IMR-90 (cell line): Measurements from ENCODE around the gene PTAR1. TPM values are rescaled to one million over a fixed set of nuclear protein-coding genes. Genes with fewer than 3 reads are reported as not detected.

Experiments used
- ATAC-seq: fragments of 200-7000 bp; cut with Tn5 transposase; 2 replicates; pipeline ENCODE4 v1.9.1; 2020; ENCODE audit warnings: low read depth, mild to moderate bottlenecking, moderate library complexity
- BruUV-seq: library from RNA; stranded (reverse); fragments of 400-500 nt; replicated peaks from 2 replicates; lab custom pipeline; 2021; lab: Mats Ljungman, UMichigan
- CTCF ChIA-PET: fragments of 300-600 bp; formaldehyde crosslinking; extraction: SDS; loops from one replicate; lab custom pipeline; 2021; ENCODE audit warnings: antibody characterized with exemption; lab: Yijun Ruan, JAX
- POLR2A ChIA-PET: fragments of 300-600 bp; sonication (Branson Sonifier 250); formaldehyde crosslinking; loops from one replicate; lab custom pipeline; 2022; ENCODE audit warnings: antibody characterized with exemption; ENCODE audit not compliant: unreplicated experiment; lab: Charles Lee
- DNase-seq: peaks from one replicate; pipeline ENCODE4 v3.0.0; 2013
- H2AFZ ChIP-seq: replicated peaks from 2 replicates; pipeline ENCODE3; 2013; ENCODE audit warnings: low read length, mild to moderate bottlenecking; ENCODE audit not compliant: poor library complexity
- H2AK5ac ChIP-seq: 2 replicates; pipeline ENCODE4 v1.6.1; 2013; ENCODE audit warnings: low read depth, low read length, inconsistent platforms
- H2AK9ac ChIP-seq: replicated peaks from 2 replicates; pipeline ENCODE3; 2013; ENCODE audit warnings: mild to moderate bottlenecking, low read depth, low read length, moderate library complexity; ENCODE audit not compliant: poor library complexity
- H2BK120ac ChIP-seq: 2 replicates; pipeline ENCODE4 v1.6.1; 2013; ENCODE audit warnings: low read depth, low read length, inconsistent platforms
- H2BK15ac ChIP-seq: 3 replicates; pipeline ENCODE4 v1.6.1; 2013; ENCODE audit warnings: low read depth, low read length, inconsistent platforms
- H2BK20ac ChIP-seq: 2 replicates; pipeline ENCODE4 v1.6.1; 2013; ENCODE audit warnings: low read depth, mild to moderate bottlenecking, inconsistent platforms, low read length, moderate library complexity
- H2BK5ac ChIP-seq: 2 replicates; pipeline ENCODE4 v1.6.1; 2013; ENCODE audit warnings: mild to moderate bottlenecking, low read depth, low read length, inconsistent platforms; ENCODE audit not compliant: poor library complexity, severe bottlenecking
- H3K14ac ChIP-seq: replicated peaks from 2 replicates; pipeline ENCODE4 v1.6.1; 2013; ENCODE audit warnings: low read depth, low read length, inconsistent platforms
- H3K18ac ChIP-seq: 2 replicates; pipeline ENCODE4 v1.6.1; 2013; ENCODE audit warnings: low read depth, low read length, control low read depth
- H3K23ac ChIP-seq: 2 replicates; pipeline ENCODE4 v1.6.1; 2013; ENCODE audit warnings: low read depth, low read length, inconsistent platforms
- H3K27ac ChIP-seq: 2 replicates; pipeline ENCODE4 v1.5.1; 2013; ENCODE audit warnings: mild to moderate bottlenecking, control low read depth, low read length; ENCODE audit not compliant: insufficient read depth
- H3K27me3 ChIP-seq: 2 replicates; pipeline ENCODE4 v1.6.1; 2013; ENCODE audit warnings: low read length; ENCODE audit not compliant: control insufficient read depth, insufficient read depth
- H3K36me3 ChIP-seq: 2 replicates; pipeline ENCODE4 v1.6.1; 2013; ENCODE audit warnings: low read length, mixed read lengths; ENCODE audit not compliant: control insufficient read depth, insufficient read depth
- H3K4ac ChIP-seq: 2 replicates; pipeline ENCODE4 v1.6.1; 2013; ENCODE audit warnings: low read depth, low read length, inconsistent platforms
- H3K4me1 ChIP-seq: 2 replicates; pipeline ENCODE4 v1.6.1; 2013; ENCODE audit warnings: low read length, mixed read lengths; ENCODE audit not compliant: control insufficient read depth, insufficient read depth
- H3K4me2 ChIP-seq: 2 replicates; pipeline ENCODE4 v1.6.1; 2013; ENCODE audit warnings: low read depth, mild to moderate bottlenecking, control low read depth, low read length, moderate library complexity
- H3K4me3 ChIP-seq: 2 replicates; pipeline ENCODE4 v1.5.1; 2013; ENCODE audit warnings: low read depth, mild to moderate bottlenecking, control low read depth, low read length, moderate library complexity; ENCODE audit not compliant: insufficient read depth
- H3K56ac ChIP-seq: 2 replicates; pipeline ENCODE4 v1.6.1; 2013; ENCODE audit warnings: low read length, inconsistent platforms; ENCODE audit not compliant: insufficient read depth; ENCODE audit errors: extremely low read depth
- H3K79me1 ChIP-seq, 2 experiments: 2 replicates each; pipeline ENCODE4 v1.6.1; 2013; ENCODE audit warnings: low read length in 2 of 2, inconsistent platforms in 1 of 2, low read depth in 1 of 2
- H3K9ac ChIP-seq: 2 replicates; pipeline ENCODE4 v1.6.1; 2013; ENCODE audit warnings: low read depth, low read length, control low read depth
- H3K9me1 ChIP-seq: 2 replicates; pipeline ENCODE4 v1.6.1; 2013; ENCODE audit warnings: low read length, inconsistent platforms; ENCODE audit not compliant: insufficient read depth
- H3K9me3 ChIP-seq: 2 replicates; pipeline ENCODE4 v1.6.1; 2013; ENCODE audit warnings: low read length; ENCODE audit not compliant: control insufficient read depth, insufficient read depth
- H4K20me1 ChIP-seq: 2 replicates; pipeline ENCODE4 v1.6.1; 2013; ENCODE audit warnings: low read length, inconsistent platforms; ENCODE audit not compliant: insufficient read depth
- H4K5ac ChIP-seq: 2 replicates; pipeline ENCODE4 v1.6.1; 2013; ENCODE audit warnings: mild to moderate bottlenecking, low read depth, low read length, control low read depth
- H4K8ac ChIP-seq, 2 experiments: 2 replicates each; pipeline ENCODE4 v1.6.1; 2013; ENCODE audit warnings: low read depth in 2 of 2, low read length in 2 of 2, control low read depth in 1 of 2, inconsistent platforms in 1 of 2
- H4K91ac ChIP-seq: 2 replicates; pipeline ENCODE4 v1.6.1; 2013; ENCODE audit warnings: low read depth, low read length, inconsistent platforms; ENCODE audit not compliant: insufficient read depth
- BHLHE40 ChIP-seq: fragments of 150-350 bp; IDR thresholded peaks from 2 replicates; pipeline ENCODE4 v1.6.1; 2016; ENCODE audit warnings: mild to moderate bottlenecking, low read depth, low read length
- CEBPB ChIP-seq: IDR thresholded peaks from 2 replicates; pipeline ENCODE4 v1.6.1; 2012; ENCODE audit warnings: low read depth, low read length, improper control_type of control experiment
- CHD1 ChIP-seq: IDR thresholded peaks from 2 replicates; pipeline ENCODE4 v1.6.1; 2012; ENCODE audit warnings: low read depth, low read length, improper control_type of control experiment
- FOS ChIP-seq: fragments of 150-350 bp; IDR thresholded peaks from 2 replicates; pipeline ENCODE4 v1.6.1; 2016; ENCODE audit warnings: low read depth, low read length
- MAFK ChIP-seq: IDR thresholded peaks from 2 replicates; pipeline ENCODE4 v1.6.1; 2012; ENCODE audit warnings: low read depth, low read length, improper control_type of control experiment
- MAZ ChIP-seq: IDR thresholded peaks from 2 replicates; pipeline ENCODE4 v1.6.1; 2012; ENCODE audit warnings: low read depth, mild to moderate bottlenecking, low read length, improper control_type of control experiment, moderate library complexity, borderline replicate concordance
- MXI1 ChIP-seq: IDR thresholded peaks from 2 replicates; pipeline ENCODE4 v1.6.1; 2012; ENCODE audit warnings: low read depth, mild to moderate bottlenecking, low read length, moderate library complexity, borderline replicate concordance
- NFE2L2 ChIP-seq: fragments of 150-350 bp; IDR thresholded peaks from 2 replicates; pipeline ENCODE4 v1.6.1; 2016; ENCODE audit warnings: low read depth, mild to moderate bottlenecking, low read length
- RAD21 ChIP-seq: IDR thresholded peaks from 2 replicates; pipeline ENCODE4 v1.6.1; 2012; ENCODE audit warnings: low read length, improper control_type of control experiment
- RCOR1 ChIP-seq: IDR thresholded peaks from 2 replicates; pipeline ENCODE4 v1.6.1; 2012; ENCODE audit warnings: mild to moderate bottlenecking, low read length, improper control_type of control experiment; ENCODE audit not compliant: insufficient replicate concordance
- RFX5 ChIP-seq: IDR thresholded peaks from 2 replicates; pipeline ENCODE4 v1.8.0; 2012; ENCODE audit warnings: low read depth, mild to moderate bottlenecking, low read length, moderate library complexity
- SMC3 ChIP-seq: fragments of 150-350 bp; IDR thresholded peaks from 2 replicates; pipeline ENCODE4 v1.6.1; 2016; ENCODE audit warnings: low read depth, mild to moderate bottlenecking, antibody characterized with exemption, low read length, moderate library complexity
- WGBS, 2 experiments: methylation state at CpG; one replicate each; pipeline versions ENCODE4 v1.1.5 to v1.1.7; 2013; ENCODE audit warnings: missing lambda C conversion rate in 2 of 2; ENCODE audit not compliant: insufficient read length in 1 of 2; ENCODE audit errors: extremely low coverage in 2 of 2; 5-methylcytosine and 5-hydroxymethylcytosine counted together
- dilution Hi-C: fragments of 300-500 bp; cut with HindIII; formaldehyde crosslinking; loops from one replicate; pipeline ENCODE4 v1.14.3; 2018; ENCODE audit warnings: low sequenced_read_pairs; ENCODE audit not compliant: unreplicated experiment
- in situ Hi-C: fragments of 300-500 bp; cut with MboI; formaldehyde crosslinking; loops from 3 replicates; pipeline ENCODE4 v1.14.3; 2019; ENCODE audit warnings: low sequenced_read_pairs, inconsistent platforms, mixed read lengths
- intact Hi-C: fragments of 100-400 bp; cut with micrococcal nuclease; formaldehyde crosslinking; loops from 2 replicates; pipeline ENCODE4 v1.10.0; 2022
- polyA plus RNA-seq, 3 experiments: library from polyadenylated mRNA; depleted of rRNA; stranded (reverse); fragments of >200 nt; gene quantifications; 2 replicates each; pipeline ENCODE4 v1.2.3, GENCODE V29; 2012; ENCODE audit warnings: low replicate concordance in 1 of 3
- total RNA-seq: library from RNA; depleted of rRNA; stranded (reverse); fragments of >200 nt; gene quantifications from 2 replicates; pipeline ENCODE4 v1.2.3, GENCODE V29; 2012
- TF ChIP-seq, protein P1 (sequence below): fragments of 150-350 bp; IDR thresholded peaks from 2 replicates; pipeline ENCODE4 v1.6.1; 2016; ENCODE audit warnings: low read depth, mild to moderate bottlenecking, low read length, moderate library complexity, borderline replicate concordance
- TF ChIP-seq, protein P2 (sequence below): fragments of 150-350 bp; IDR thresholded peaks from 2 replicates; pipeline ENCODE4 v1.6.1; 2017; ENCODE audit warnings: mild to moderate bottlenecking, antibody characterized with exemption, low read length, low read depth
- TF ChIP-seq, protein P3 (sequence below): conservative IDR thresholded peaks from 2 replicates; pipeline ENCODE4 v1.5.1; 2012; ENCODE audit warnings: mild to moderate bottlenecking, low read depth, low read length, improper control_type of control experiment

The PTAR1 gene
- total and polyA plus RNA-seq, 2 of the 4 experiments (the other 2 are of a cell fraction): 10.6 to 110 TPM

DNA sequence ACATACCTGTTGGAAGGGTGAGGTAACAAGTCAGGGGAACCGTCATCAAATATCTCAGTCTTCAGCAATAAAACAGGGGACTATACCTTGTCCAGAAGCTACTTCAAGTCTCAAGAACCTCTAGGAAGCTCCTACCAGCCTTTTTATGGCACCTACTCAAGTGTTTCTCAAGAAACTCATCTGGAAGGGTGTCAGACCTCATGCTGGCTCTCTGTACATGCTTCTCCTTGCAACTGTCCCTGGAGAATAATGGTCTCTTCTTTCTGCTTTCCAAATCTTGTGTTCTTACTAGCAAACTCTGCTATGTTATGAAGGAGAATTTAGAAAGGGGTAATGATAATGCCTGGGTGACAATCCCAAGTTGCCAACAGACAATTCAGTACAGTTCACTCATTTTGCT, 8.3 kb upstream of the PTAR1 start:
- no peak overlapping the region; the same call in 1 of the 2 replicates for H3K4me2 ChIP-seq
- peak overlapping the region; percentile 5; the same call in 1 of the 2 replicates for H3K18ac ChIP-seq
- no peak overlapping the region for H4K5ac ChIP-seq
- peak overlapping the region; percentile 14; the same call in 1 of the 2 replicates for H3K23ac ChIP-seq
- H3K79me1 ChIP-seq: no peaks in the 10 kb centered on the region
- ChIA-PET POLR2A (no interaction called here), CTCF (no interaction called here)
- H2BK15ac ChIP-seq: 0 out of 3 replicates have a peak overlapping the region, but pooled peaks have one; percentile 43
- H3K9me3 ChIP-seq: no peaks in the 10 kb centered on the region
- H3K9ac ChIP-seq: no peak overlapping the region
- no peak overlapping the region for H2BK20ac ChIP-seq
- H3K56ac ChIP-seq: no peak overlapping the region
- H4K20me1 ChIP-seq: no peaks in the 10 kb centered on the region
- peak overlapping the region; percentile 28; the same call in 1 of the 2 replicates for H2BK120ac ChIP-seq
- no peaks in the 10 kb centered on the region for H3K27me3 ChIP-seq
- no TSS peak for BruUV-seq
- peak overlapping the region; percentile 23; the same call in 1 of the 2 replicates for H2AK5ac ChIP-seq
- no peak overlapping the region for H4K8ac ChIP-seq
- no peak overlapping the region for H2AK9ac ChIP-seq
- H2BK5ac ChIP-seq: peak overlapping the region; percentile 35
- ATAC-seq: no peak
- no peak overlapping the region for H4K91ac ChIP-seq
- no peak overlapping the region for H3K4me3 ChIP-seq
- 0 out of 2 replicates have a peak, but pooled peaks cover 4% of the 10 kb centered on the region for H3K9me1 ChIP-seq
- H3K4ac ChIP-seq: no peak overlapping the region
- TF ChIP-seq, protein P1, sequence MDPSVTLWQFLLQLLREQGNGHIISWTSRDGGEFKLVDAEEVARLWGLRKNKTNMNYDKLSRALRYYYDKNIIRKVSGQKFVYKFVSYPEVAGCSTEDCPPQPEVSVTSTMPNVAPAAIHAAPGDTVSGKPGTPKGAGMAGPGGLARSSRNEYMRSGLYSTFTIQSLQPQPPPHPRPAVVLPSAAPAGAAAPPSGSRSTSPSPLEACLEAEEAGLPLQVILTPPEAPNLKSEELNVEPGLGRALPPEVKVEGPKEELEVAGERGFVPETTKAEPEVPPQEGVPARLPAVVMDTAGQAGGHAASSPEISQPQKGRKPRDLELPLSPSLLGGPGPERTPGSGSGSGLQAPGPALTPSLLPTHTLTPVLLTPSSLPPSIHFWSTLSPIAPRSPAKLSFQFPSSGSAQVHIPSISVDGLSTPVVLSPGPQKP: no peak
- TF ChIP-seq NFE2L2 (no peak), FOS (no peak), CHD1 (no peak), SMC3 (no peak), MXI1 (no peak), MAFK (no peak), RAD21 (no peak), RFX5 (no peak), MAZ (no peak), RCOR1 (no peak), CEBPB (no peak), BHLHE40 (no peak)
- TF ChIP-seq, protein P2, sequence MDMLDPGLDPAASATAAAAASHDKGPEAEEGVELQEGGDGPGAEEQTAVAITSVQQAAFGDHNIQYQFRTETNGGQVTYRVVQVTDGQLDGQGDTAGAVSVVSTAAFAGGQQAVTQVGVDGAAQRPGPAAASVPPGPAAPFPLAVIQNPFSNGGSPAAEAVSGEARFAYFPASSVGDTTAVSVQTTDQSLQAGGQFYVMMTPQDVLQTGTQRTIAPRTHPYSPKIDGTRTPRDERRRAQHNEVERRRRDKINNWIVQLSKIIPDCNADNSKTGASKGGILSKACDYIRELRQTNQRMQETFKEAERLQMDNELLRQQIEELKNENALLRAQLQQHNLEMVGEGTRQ: no peak
- TF ChIP-seq, protein P3, sequence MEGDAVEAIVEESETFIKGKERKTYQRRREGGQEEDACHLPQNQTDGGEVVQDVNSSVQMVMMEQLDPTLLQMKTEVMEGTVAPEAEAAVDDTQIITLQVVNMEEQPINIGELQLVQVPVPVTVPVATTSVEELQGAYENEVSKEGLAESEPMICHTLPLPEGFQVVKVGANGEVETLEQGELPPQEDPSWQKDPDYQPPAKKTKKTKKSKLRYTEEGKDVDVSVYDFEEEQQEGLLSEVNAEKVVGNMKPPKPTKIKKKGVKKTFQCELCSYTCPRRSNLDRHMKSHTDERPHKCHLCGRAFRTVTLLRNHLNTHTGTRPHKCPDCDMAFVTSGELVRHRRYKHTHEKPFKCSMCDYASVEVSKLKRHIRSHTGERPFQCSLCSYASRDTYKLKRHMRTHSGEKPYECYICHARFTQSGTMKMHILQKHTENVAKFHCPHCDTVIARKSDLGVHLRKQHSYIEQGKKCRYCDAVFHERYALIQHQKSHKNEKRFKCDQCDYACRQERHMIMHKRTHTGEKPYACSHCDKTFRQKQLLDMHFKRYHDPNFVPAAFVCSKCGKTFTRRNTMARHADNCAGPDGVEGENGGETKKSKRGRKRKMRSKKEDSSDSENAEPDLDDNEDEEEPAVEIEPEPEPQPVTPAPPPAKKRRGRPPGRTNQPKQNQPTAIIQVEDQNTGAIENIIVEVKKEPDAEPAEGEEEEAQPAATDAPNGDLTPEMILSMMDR: no peak
- H3K14ac ChIP-seq: 0 out of 2 replicates have a peak overlapping the region, but pooled peaks have one; percentile 25
- peaks cover 5% of the 10 kb centered on the region; the same call in 1 of the 2 replicates for H3K4me1 ChIP-seq
- WGBS, 2 experiments: no CpG with 5 or more reads among the region's 1 CpG
- intact Hi-C loops: no loop called here
- H2AFZ ChIP-seq: no peak overlapping the region
- no peak overlapping the region for H3K27ac ChIP-seq
- dilution Hi-C loops: no loop called here
- in situ Hi-C loops: loop anchor here (5.0 kb wide), 1 partner anchor 39 kb away; no protein-coding TSS in a partner anchor
- no peak for DNase-seq
- no peaks in the 10 kb centered on the region for H3K36me3 ChIP-seq
